Heart right ventricle (tissue), 16 donors: ENCODE data around the gene CBS. TPM values are rescaled to one million over a fixed set of nuclear protein-coding genes. Genes with fewer than 3 reads are reported as not detected.
A peak's percentile ranks its signal among the peaks of the same experiment; 100 is the strongest.
"Not testable (repeated sequence)": the region's sequence is repeated elsewhere in the genome, so short reads cannot be mapped to it uniquely, and the experiment has no call there.

ENCODE experiments used
- ATAC-seq, 8 donors: fragments of 200-7000 bp; cut with Tn5 transposase; one replicate each; pipeline ENCODE4 v1.9.1; 2020; ENCODE audit warnings: mild to moderate bottlenecking in 8 of 8, moderate library complexity in 8 of 8, moderate number of reproducible peaks in 1 of 8
- DNase-seq, 2 donors: peaks; one replicate each; pipeline ENCODE4 v3.0.0-alpha.2; 2020
- H3K27ac ChIP-seq, 10 donors: fragments of 200-600 bp; sonication (generic) in 2 of 10; one replicate each; pipeline versions ENCODE4 v1.5.0 to v1.8.0; 2020 to 2022; ENCODE audit warnings: mild to moderate bottlenecking in 3 of 10
- H3K27me3 ChIP-seq, 7 donors: fragments of 200-600 bp; one replicate each; pipeline ENCODE4 v1.8.0; 2021 to 2022; ENCODE audit warnings: mild to moderate bottlenecking in 2 of 7
- H3K36me3 ChIP-seq, 9 donors: fragments of 200-600 bp; sonication (generic) in 1 of 9; one replicate each; pipeline versions ENCODE4 v1.5.0 to v1.8.0; 2020 to 2022; ENCODE audit warnings: mild to moderate bottlenecking in 2 of 9
- H3K4me1 ChIP-seq, 9 donors: fragments of 200-600 bp; sonication (generic) in 1 of 9; one replicate each; pipeline versions ENCODE4 v1.5.0 to v1.8.0; 2020 to 2022; ENCODE audit warnings: mild to moderate bottlenecking in 4 of 9
- H3K4me3 ChIP-seq, 10 donors: fragments of 200-600 bp; sonication (generic) in 2 of 10; one replicate each; pipeline versions ENCODE4 v1.5.0 to v1.8.0; 2020 to 2022; ENCODE audit warnings: mild to moderate bottlenecking in 7 of 10, moderate library complexity in 2 of 10
- H3K9me3 ChIP-seq, 11 donors: fragments of 200-600 bp in 10 of 11; sonication (generic) in 2 of 11; one replicate each; pipeline versions ENCODE4 v1.5.0 to v1.8.0; 2013 to 2022; ENCODE audit warnings: mild to moderate bottlenecking in 2 of 11, control low read depth in 1 of 11, moderate library complexity in 1 of 11
- WGBS, 2 donors: extraction: QIAGEN DNeasy Blood & Tissue Kit; methylation state at CpG; one replicate each; pipeline ENCODE4 v1.1.7; 2013; ENCODE audit warnings: inconsistent platforms in 1 of 2; 5-methylcytosine and 5-hydroxymethylcytosine counted together
- intact Hi-C, 10 donors: fragments of 100-400 bp; cut with DNase I; formaldehyde crosslinking; loops; one replicate each; pipeline versions ENCODE4 v1.11.1 to v1.14.2; 2022
- long read RNA-seq, 3 donors: library from polyadenylated mRNA; unstranded; transcript quantifications; one replicate each; pipeline ENCODE4 v2.0.0, GENCODE V29; 2020 to 2021
- polyA plus RNA-seq, 2 donors: library from polyadenylated mRNA; stranded (reverse); fragments of 200-250 nt; gene quantifications; one replicate each; pipeline ENCODE4 v1.2.3, GENCODE V29; 2013
- total RNA-seq, 10 donors: library from RNA; stranded (reverse); fragmentation: NEBNext Ultra II Directional in 3 of 10; extraction: Animal tissue kit (Norgen Biotek cat#: 25700) in 3 of 10; gene quantifications; one replicate each; pipeline versions ENCODE4 v1.2.1 to v1.2.4, GENCODE V29; 2021 to 2023
- donor health status: Arrhythmogenic right ventricular cardiomyopathy.
- donor health status: ischemic (EF 13 %, LVEDD 7.1; RV severe dilation, severe dysfunction).
- donor health status: healthy with polysubstance abuse.
- donor health status: DM: no; HTN: yes; CAD: no.
- donor health status: DM: no; HTN: no; CAD: no.
- donor health status: ischemic (EF 25% LVEDD 6.9; RV normal size, moderate dysfunction).
- donor health status: ischemic (EF 25% LVEDD 5.7; RV mildly dilated, moderate dysfunction).
- donor health status: healthy.
- donor health status: DM: yes; HTN: yes; CAD: no.
- donor health status: Ischemic cardiomyopathy.
- donor health status: ischemic (EF 35%, LVEDD 5.7; RV mildly dilated, moderate dysfunction).
- donor health status: nonischemic (EF 11% LVEDD 7.7; RV severe dilation, severe dysfunction).
- donor health status: DM: yes; HTN: yes; CAD: no.
- donor health status: PGD.
- donor health status: ischemic (EF 29% LVEDD 5.4; RV normal size, mild dysfunction).
- donor health status: nonischemic (EF 23%, LVEDD 6.1; RV moderate dilation, normal function).

CBS gene
- 10 to 100 TPM in 1 of 10 donors, 1 to 10 TPM in 9; 4.0 to 17.9 (median 5.4) TPM for total RNA-seq
- polyA plus RNA-seq, result 10 to 100 TPM in 1 of 2 donors, 1 to 10 TPM in 1; 4.3 to 22.1 TPM
- long read RNA-seq, donor 1, transcript CBS-204 (17 exons, 2,605 nt), result major isoform, 9 of 23 reads
- long read RNA-seq, donor 1, partial matches to known transcripts, result 3 of 23 reads
- long read RNA-seq, donor 1, other reads (novel, unspliced or antisense), result 10 of 23 reads
- long read RNA-seq, donor 2, transcript CBS-204 (17 exons, 2,605 nt), result major isoform, 27 of 48 reads
- long read RNA-seq, donor 2, partial matches to known transcripts, result 9 of 48 reads
- long read RNA-seq, donor 2, other reads (novel, unspliced or antisense), result 10 of 48 reads
- long read RNA-seq, donor 3, transcript CBS-204 (17 exons, 2,605 nt), result major isoform, 10 of 13 reads
- long read RNA-seq, donor 3, partial matches to known transcripts, result 2 of 13 reads
- long read RNA-seq, donor 3, other reads (novel, unspliced or antisense), result 1 of 13 reads

DNA sequence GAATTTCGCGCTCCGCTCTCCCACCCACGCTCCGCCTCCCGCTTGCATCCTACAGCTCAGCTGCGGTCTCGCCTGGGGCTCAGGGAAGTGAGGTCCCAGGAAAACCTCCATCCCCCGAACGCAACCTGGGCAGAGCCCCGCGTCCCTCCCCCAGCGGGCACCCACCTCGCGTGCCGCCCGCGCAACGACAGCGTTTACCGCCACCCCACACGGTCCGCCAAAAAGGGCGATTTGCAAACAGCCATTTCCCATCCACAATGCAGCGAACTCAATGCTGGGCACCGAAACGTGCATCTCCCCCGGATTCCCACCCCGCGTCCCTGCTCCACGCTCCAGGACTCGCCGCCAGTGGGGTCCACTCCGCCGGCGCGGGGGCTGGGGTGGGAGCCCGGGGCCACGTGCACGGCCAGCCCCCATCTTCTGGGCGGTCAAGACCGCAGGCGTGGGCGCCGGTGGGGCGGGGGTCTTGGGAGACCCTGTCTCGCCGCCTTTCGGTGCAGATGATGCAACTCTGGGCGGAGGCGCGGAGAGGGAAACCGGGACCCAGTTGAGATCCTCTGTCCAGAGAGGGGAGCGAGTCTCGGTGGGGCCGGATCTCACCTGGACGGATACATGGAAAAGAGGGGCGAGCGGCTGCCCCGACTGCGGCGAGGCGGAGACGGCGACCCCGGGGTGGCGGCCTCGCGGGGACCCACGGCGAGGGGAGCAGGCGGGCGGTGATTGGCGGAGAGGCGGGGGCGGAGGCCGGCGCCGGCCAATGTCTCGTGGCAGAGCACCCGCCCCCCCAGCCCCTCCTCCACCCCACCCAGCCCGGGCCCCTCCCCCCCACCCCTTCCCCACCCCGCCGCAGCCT lies at the start of gene CBS:
CBS (minus strand) TSS at position 666 of the 853 bp plus-strand sequence. CDS start 3,642 bp downstream, outside the sequence.
- WGBS, 2 donors, result no CpG with 5 or more reads among the region's 84 CpGs
- DNase-seq, H3K27me3 ChIP-seq, H3K9me3 ChIP-seq, H3K36me3 ChIP-seq, intact Hi-C loops, H3K4me1 ChIP-seq, H3K4me3 ChIP-seq, H3K27ac ChIP-seq: not testable (repeated sequence)
- peak in 7 of 8 donors; percentile 17 to 77 (median 63) for ATAC-seq

DNA sequence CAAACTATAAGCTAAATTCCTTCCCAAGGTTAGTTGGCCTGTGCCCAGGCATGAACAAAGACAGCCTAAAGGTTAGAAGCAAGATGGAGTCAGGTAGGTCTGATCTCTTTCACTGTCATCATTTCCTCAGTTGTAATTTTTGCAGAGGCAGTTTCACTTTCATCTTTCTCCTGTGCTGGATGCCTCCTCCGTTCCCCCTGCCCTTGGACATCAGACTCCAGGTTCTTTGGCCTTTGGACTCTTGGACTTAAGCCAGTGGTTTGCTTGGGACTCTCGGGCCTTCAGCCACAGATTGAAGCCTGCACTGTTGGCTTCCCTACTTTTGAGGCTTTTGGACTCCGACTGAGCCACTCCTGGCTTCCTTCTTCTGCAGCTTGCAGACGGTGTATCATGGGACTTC lies 40.3 kb upstream of the CBS start:
- H3K4me1 ChIP-seq, intact Hi-C loops, ATAC-seq, H3K27ac ChIP-seq, H3K4me3 ChIP-seq, H3K36me3 ChIP-seq, DNase-seq, H3K9me3 ChIP-seq, H3K27me3 ChIP-seq: not testable (repeated sequence)
- WGBS, 2 donors, result no CpG with 5 or more reads among the region's 4 CpGs

DNA sequence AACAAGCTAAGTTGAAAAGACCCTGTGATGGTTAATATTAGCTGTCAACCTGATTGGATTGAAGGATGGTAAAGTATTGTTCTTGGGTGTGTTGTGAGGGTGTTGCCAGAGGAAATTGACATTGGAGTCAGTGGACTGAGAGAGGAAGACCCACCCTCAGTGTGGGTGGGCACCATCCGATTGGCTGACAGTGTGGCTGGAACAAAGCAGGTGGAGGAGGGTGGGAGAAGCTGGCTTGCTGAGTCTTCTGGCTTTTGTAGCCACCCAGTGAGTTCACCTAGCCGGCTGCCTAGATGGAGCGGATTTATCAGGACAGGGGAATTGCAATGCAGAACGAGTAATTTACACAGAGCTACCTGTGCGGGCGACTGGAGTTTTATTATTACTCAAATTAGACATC lies 38.8 kb upstream of the CBS start:
- H3K27me3 ChIP-seq, ATAC-seq, H3K27ac ChIP-seq, H3K4me1 ChIP-seq, DNase-seq, intact Hi-C loops, H3K4me3 ChIP-seq, H3K36me3 ChIP-seq, H3K9me3 ChIP-seq: not testable (repeated sequence)
- WGBS, 2 donors, result 82 to 88% methylated on average over 4 of the region's 6 CpGs

DNA sequence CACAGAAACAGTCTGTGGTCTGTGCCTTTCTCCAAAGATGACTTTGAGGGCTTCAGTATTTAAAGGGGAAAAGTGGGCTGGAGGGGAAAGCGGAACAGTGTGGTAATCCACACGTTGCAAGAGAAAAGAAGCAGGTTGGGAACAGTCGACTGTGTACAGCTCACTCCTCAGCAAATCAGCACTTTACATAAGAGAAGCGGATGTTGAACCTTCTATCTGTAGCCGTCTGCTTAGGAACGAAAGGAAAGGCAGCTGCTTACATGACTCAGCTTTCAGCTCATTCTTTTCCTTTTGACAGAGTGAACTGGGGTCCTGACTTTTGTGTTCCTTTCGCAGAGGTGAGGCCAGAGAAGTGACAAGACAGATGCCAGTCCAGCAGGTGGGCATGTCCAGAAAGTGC lies 33.4 kb upstream of the CBS start:
- intact Hi-C loops, H3K4me1 ChIP-seq, DNase-seq, ATAC-seq, H3K4me3 ChIP-seq, H3K27me3 ChIP-seq, H3K36me3 ChIP-seq, H3K9me3 ChIP-seq, H3K27ac ChIP-seq: not testable (repeated sequence)
- no CpG with 5 or more reads among the region's 7 CpGs for WGBS, 2 donors

GRCh38 chr21:43108177-43108576 lies 32.5 kb upstream of the CBS start:
- peak in 6 of 8 donors; percentile 16 to 43 (median 32) for ATAC-seq
- H3K4me1 ChIP-seq, H3K27me3 ChIP-seq, intact Hi-C loops, H3K36me3 ChIP-seq, H3K27ac ChIP-seq, H3K4me3 ChIP-seq, H3K9me3 ChIP-seq, DNase-seq: not testable (repeated sequence)
- no CpG with 5 or more reads among the region's 17 CpGs for WGBS, 2 donors

- H3K27ac ChIP-seq, H3K9me3 ChIP-seq, ATAC-seq, H3K4me1 ChIP-seq, H3K27me3 ChIP-seq, H3K4me3 ChIP-seq, DNase-seq, intact Hi-C loops, H3K36me3 ChIP-seq: not testable (repeated sequence)
- WGBS, 2 donors, result no CpG with 5 or more reads among the region's 17 CpGs
Observed at GRCh38 chr21:43107794-43108137, 32.1 kb upstream of the CBS start.

DNA sequence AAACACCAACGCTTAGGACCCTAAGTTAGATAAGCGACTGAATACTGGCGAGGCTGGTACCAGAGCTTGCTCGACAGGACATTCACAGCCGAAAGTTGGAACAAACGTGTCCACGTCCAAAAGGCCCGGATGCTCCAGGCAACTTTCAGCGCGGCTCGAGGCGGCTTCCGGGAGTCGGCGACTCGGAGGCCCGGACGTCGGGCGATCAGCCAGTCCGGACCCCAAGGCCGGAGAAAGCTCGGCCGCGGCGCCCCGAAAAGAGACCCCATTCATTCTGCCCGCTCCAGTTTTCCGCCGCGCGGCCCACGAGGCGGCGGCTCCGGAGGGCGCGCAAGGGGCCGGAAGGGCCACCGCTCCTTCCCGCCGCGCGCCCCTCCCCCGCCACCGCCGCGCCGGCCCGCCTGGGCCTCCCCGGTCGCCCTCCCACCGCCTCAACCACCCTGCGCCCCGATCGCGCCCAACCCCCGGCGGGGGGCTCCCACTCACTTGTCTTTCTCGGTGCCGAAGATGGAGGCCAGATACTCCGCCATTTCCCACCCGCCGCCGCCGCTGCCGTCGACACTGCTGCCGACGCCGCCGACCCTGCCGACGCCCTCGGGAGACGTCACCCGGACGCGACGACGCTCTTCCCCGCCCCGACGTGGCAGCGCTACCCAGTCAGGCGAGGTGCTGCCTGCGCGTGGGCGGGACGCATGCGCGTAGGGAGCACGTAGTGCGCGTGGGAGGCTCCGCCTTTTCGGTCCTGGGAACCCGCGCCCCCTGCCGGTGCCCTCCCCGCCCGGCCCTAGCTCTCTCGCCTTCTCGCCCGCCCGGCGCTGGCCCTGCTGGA lies 31.5 kb upstream of the CBS start, which contains the start of gene U2AF1:
U2AF1 (minus strand) TSS at position 606 of the 829 bp plus-strand sequence; CDS start at position 530, 76 bp downstream.
- H3K36me3 ChIP-seq, H3K4me1 ChIP-seq, H3K9me3 ChIP-seq, intact Hi-C loops, H3K27me3 ChIP-seq: not testable (repeated sequence)
- ATAC-seq (peak; percentile 97 to 100 (median 99)), DNase-seq (peak; percentile 52 to 82)
- Histone ChIP-seq H3K4me3 (peak within 1 kb of the TSS in 8 of 10 donors; percentile 22 to 86 (median 62)), H3K27ac (peak within 1 kb of the TSS in 6 of 10 donors; percentile 61 to 86 (median 77))
- 0% methylated on average over 5 to 30 of the region's 107 CpGs for WGBS, 2 donors

DNA sequence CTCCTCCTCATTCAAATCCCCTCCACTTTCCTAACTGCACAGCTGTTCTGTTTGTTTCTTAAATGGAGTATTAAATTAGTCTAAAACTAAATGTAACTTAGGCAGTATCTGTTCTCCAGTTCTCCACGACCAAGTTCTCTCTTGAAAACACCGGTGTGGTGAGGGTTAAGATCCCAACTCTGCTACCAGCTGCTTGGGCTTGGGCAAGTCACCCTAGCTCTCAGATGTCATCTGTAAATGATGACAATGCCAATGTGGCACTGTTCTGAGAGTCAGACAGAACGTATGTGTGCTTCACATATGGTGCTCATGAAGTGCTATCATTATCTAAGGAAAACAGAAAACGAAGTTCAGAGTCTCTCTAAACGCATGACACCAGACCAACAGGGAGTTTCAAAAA lies 29.0 kb upstream of the CBS start:
- ATAC-seq, H3K27ac ChIP-seq, intact Hi-C loops, DNase-seq, H3K9me3 ChIP-seq, H3K36me3 ChIP-seq, H3K27me3 ChIP-seq, H3K4me3 ChIP-seq, H3K4me1 ChIP-seq: not testable (repeated sequence)
- 60 to 62% methylated on average over 2 of the region's 5 CpGs for WGBS, 2 donors

DNA sequence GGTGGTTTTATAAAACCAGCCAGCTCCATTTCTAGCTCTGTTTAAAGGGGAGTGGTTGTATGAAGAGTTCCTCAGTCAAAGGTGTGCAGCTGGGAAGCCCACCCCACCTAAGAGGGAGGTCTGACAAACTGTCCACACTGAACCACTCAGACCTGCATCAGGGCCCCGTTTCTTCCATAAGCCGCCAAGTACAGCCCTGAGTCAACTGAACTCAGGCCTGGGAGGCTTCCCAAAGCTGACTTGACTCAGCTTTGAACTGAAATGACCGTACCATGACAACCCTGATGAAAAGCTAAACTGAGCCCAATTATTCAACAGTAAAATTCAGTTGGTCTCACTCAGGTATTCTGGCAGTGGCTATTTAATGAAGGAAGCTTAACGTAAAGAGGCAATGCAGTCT lies 26.6 kb upstream of the CBS start:
- H3K4me1 ChIP-seq, H3K27me3 ChIP-seq, DNase-seq, intact Hi-C loops, H3K27ac ChIP-seq, H3K36me3 ChIP-seq, H3K9me3 ChIP-seq, H3K4me3 ChIP-seq: not testable (repeated sequence)
- no CpG with 5 or more reads among the region's 4 CpGs for whole genome bisulfite sequencing, 2 donors
- peak in 1 of 8 donors; percentile 47 for ATAC-seq

DNA sequence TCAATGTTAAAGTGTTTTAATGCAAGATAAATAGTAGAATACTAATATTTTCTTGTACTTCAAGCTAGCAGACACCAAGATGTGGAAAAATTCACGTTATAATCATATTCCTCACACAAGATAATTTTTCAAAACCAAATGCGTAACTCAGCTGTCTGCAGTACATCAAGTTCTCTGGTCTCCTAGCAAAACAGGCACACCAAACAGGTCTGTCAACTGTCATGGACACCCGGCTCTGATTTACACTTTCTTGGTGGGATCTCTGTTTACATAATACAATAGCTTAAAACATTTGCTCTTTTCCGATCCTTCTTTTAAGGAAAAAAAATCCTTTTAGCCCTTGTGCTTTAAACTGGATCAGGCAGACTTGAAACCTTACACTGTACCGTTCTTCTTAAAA lies 26.0 kb upstream of the CBS start:
- no CpG with 5 or more reads among the region's 5 CpGs for WGBS, 2 donors
- H3K27ac ChIP-seq, H3K4me3 ChIP-seq, H3K4me1 ChIP-seq, DNase-seq, H3K9me3 ChIP-seq, intact Hi-C loops, H3K27me3 ChIP-seq, H3K36me3 ChIP-seq: not testable (repeated sequence)
- peak in 1 of 8 donors; percentile 58 for ATAC-seq
